Karpas-422 (cell line): ENCODE measurements around the gene INSYN1. TPM values are rescaled to one million over a fixed set of nuclear protein-coding genes. Genes with fewer than 3 reads are reported as not detected.
A peak's percentile ranks its signal among the peaks of the same experiment; 100 is the strongest.

Source experiments
- DNase-seq: peaks from one replicate; pipeline ENCODE4 v3.0.0-alpha.2; 2015
- H2AFZ ChIP-seq: fragments of 200-600 bp; sonication (generic); 2 replicates; pipeline ENCODE4 v1.6.1; 2014; ENCODE audit warnings: antibody characterized with exemption, low read length, mixed read lengths
- H3K27ac ChIP-seq: fragments of 200-600 bp; sonication (generic); 2 replicates; pipeline ENCODE4 v1.5.1; 2014; ENCODE audit warnings: mild to moderate bottlenecking, low read length, moderate library complexity
- H3K27me3 ChIP-seq: fragments of 200-600 bp; sonication (generic); 2 replicates; pipeline ENCODE4 v1.6.1; 2014; ENCODE audit warnings: low read length, mixed read lengths
- H3K36me3 ChIP-seq: fragments of 200-600 bp; sonication (generic); 2 replicates; pipeline ENCODE4 v1.6.1; 2014; ENCODE audit warnings: low read length, mixed read lengths; ENCODE audit not compliant: insufficient read depth
- H3K4me1 ChIP-seq: fragments of 200-600 bp; sonication (generic); 2 replicates; pipeline ENCODE4 v1.6.1; 2014; ENCODE audit warnings: mild to moderate bottlenecking, low read length, mixed read lengths
- H3K4me2 ChIP-seq: fragments of 200-600 bp; sonication (generic); 2 replicates; pipeline ENCODE4 v1.6.1; 2014; ENCODE audit warnings: low read length, low read depth, mild to moderate bottlenecking; ENCODE audit not compliant: poor library complexity, severe bottlenecking
- H3K4me3 ChIP-seq: fragments of 200-600 bp; sonication (generic); 2 replicates; pipeline ENCODE4 v1.5.1; 2014; ENCODE audit warnings: mild to moderate bottlenecking, antibody characterized with exemption, low read length, mixed read lengths
- H3K79me2 ChIP-seq: fragments of 200-600 bp; sonication (generic); 2 replicates; pipeline ENCODE4 v1.6.1; 2014; ENCODE audit warnings: mild to moderate bottlenecking, low read length, mixed read lengths
- H3K9ac ChIP-seq: fragments of 200-600 bp; sonication (generic); 2 replicates; pipeline ENCODE4 v1.6.0; 2014; ENCODE audit warnings: low read length
- H3K9me2 ChIP-seq: fragments of 200-600 bp; sonication (generic), shearing (Covaris generic); replicated peaks from 2 replicates; pipeline ENCODE4 v1.6.0; 2014; ENCODE audit warnings: mild to moderate bottlenecking, low read length, moderate library complexity; ENCODE audit not compliant: insufficient read depth
- H3K9me3 ChIP-seq: fragments of 300-700, 200-600 bp; sonication (generic); 2 replicates; pipeline ENCODE4 v1.6.1; 2014; ENCODE audit warnings: low read length, mixed read lengths
- H4K20me1 ChIP-seq: fragments of 200-600 bp; sonication (generic); 2 replicates; pipeline ENCODE4 v1.6.1; 2014; ENCODE audit warnings: mild to moderate bottlenecking, antibody characterized with exemption, low read length, low read depth; ENCODE audit not compliant: insufficient read depth
- total RNA-seq: library from RNA; depleted of rRNA; stranded (reverse); fragments of >200 nt; shearing (Covaris generic); gene quantifications from 2 replicates; pipeline ENCODE4 v1.2.3, GENCODE V29; 2014; ENCODE audit warnings: low replicate concordance

The INSYN1 gene
- total RNA-seq, 1 experiment from 2014 or later = not detected

DNA sequence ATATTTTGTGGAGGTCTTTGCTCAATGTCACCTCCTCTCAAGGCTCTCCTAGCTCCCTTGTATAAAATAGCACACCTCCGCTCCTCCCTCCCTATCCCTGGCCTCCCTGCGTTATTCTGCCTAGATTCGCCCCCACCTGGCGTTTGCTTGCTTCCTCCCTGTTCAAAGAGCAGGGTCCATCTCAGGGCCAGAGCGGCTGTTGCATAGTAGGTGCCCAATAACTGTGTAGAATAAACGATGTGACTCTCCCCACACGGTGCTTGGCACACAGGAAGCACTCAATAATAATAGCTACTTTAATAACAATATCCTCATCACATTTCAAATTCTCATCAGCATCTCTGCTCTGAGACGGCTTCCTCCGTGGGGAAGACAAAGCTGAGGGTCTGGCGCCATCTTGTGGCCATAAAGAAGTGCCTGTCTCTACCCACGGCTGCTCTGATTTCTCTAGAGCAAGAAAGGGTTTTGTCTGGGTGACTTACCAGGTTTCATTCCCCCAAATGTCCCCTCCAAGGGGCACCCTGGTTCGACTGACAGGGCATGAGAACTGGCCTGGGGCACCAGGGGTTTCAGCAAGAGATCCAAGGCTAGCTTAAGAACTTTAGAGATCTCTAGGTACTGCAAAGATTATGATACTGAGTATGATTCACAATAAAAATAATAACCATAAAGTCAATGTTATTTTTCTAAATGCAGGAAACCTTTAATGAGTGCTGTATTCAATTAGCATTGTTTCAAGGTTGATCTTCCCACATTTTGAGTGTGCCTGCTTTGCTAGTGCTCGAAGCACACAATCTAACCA lies 52.9 kb downstream of the INSYN1 start:
- Histone ChIP-seq H3K9me2 (no peaks in the 10 kb centered on the region), H3K79me2 (no peaks in the 10 kb centered on the region), H2AFZ (no peak overlapping the region), H3K36me3 (no peaks in the 10 kb centered on the region), H3K27me3 (no peaks in the 10 kb centered on the region), H3K4me1 (no peaks in the 10 kb centered on the region), H3K4me3 (no peak overlapping the region), H3K27ac (no peak overlapping the region), H3K9me3 (no peaks in the 10 kb centered on the region), H3K9ac (no peak overlapping the region), H3K4me2 (no peak overlapping the region), H4K20me1 (no peaks in the 10 kb centered on the region)
- DNase-seq = peak; percentile 93

DNA sequence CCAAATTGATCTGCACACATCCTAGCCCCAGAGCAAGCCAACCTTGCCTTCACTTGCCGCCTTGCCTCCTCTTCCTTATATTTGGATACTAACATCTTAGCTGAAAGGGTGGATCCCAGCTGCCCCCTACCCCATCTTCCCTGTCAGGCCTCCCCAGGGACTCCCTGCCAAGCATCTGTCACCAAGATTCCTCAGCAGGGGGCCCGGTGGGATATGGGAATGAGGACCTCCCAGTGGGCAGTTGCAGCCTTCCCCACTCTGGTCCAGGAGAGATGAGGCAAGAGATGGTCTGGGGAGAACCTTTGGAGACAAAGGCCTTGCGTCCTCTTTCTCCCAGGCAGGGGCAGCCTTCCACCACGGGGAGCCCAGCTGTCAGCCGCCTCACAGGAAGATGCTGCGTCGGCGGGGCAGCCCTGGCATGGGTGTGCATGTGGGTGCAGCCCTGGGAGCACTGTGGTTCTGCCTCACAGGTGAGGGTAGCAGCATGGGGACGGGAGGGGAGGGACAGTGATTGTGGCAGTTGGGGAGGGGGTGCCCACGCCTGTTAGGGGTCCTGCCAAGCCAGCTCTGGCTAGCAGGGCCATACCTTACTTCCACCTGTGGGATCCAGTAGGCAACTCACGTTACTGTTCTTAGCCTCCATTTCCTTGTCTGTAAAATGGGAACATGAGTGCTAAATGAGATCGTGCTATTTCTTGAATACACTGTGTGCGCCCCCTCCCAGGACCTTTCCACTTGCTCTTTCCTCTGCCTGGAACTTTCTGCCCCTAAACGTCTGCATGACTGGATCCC lies 53.7 kb downstream of the INSYN1 start:
- Histone ChIP-seq H3K4me1 (no peaks in the 10 kb centered on the region), H3K27ac (no peak overlapping the region), H3K4me3 (no peak overlapping the region), H3K9ac (no peak overlapping the region), H3K9me3 (no peaks in the 10 kb centered on the region), H3K36me3 (no peaks in the 10 kb centered on the region), H3K9me2 (no peaks in the 10 kb centered on the region), H3K79me2 (no peaks in the 10 kb centered on the region), H2AFZ (no peak overlapping the region), H3K27me3 (no peaks in the 10 kb centered on the region), H4K20me1 (no peaks in the 10 kb centered on the region), H3K4me2 (no peak overlapping the region)
- DNase-seq = no peak

DNA sequence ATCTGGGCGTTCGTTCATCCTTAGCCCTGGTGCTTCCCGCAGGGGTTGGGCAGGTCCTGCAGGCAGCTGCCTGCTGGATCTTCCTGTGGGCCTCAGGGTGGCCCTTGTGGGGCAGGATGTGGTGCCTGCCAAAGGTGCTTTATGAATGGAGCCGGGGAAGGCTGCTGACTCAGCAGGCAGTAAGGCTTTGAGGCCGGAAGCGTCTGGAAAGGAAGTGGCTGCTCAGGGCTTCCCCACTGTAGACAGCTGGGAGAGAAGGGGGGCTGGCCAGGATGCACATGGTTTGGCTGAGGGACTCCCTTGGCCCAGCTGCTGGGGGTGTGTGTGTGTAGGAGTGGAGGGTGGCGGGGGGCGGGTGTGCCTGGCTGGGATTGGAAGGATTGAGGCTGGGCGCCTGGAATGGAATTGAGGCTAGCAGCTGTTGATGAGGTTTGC lies 56.1 kb downstream of the INSYN1 start:
- Histone ChIP-seq H3K79me2 (no peaks in the 10 kb centered on the region), H3K9me3 (no peaks in the 10 kb centered on the region), H3K4me3 (no peak overlapping the region), H3K9me2 (no peaks in the 10 kb centered on the region), H3K36me3 (no peaks in the 10 kb centered on the region), H3K27ac (no peak overlapping the region), H3K9ac (no peak overlapping the region), H4K20me1 (no peaks in the 10 kb centered on the region), H2AFZ (no peak overlapping the region), H3K27me3 (no peaks in the 10 kb centered on the region), H3K4me1 (no peaks in the 10 kb centered on the region), H3K4me2 (no peak overlapping the region)
- DNase-seq = peak; percentile 43

DNA sequence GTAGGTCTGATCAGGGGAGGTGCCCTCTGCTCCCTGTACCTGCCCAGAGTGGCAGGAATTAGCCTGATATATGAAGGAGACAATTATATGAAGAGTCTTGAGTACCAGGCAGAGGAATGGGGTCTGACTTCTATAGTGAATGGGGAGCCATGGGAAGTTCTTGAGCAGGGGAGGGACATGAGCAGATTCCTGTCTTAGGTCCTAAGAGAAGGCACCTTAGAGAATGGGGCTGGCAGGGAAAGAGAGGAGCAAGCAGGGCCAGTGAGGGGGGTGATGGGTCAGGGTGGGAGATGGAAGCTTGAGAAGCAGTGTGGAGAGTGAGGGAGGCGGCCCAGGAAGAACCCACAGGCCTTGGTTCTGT lies 56.5 kb downstream of the INSYN1 start:
- Histone ChIP-seq H3K4me1 (no peaks in the 10 kb centered on the region), H2AFZ (no peak overlapping the region), H3K79me2 (no peaks in the 10 kb centered on the region), H3K4me2 (no peak overlapping the region), H3K27me3 (no peaks in the 10 kb centered on the region), H3K9ac (no peak overlapping the region), H3K9me2 (no peaks in the 10 kb centered on the region), H3K4me3 (no peak overlapping the region), H3K9me3 (no peaks in the 10 kb centered on the region), H4K20me1 (no peaks in the 10 kb centered on the region), H3K36me3 (no peaks in the 10 kb centered on the region), H3K27ac (no peak overlapping the region)
- DNase-seq = no peak

DNA sequence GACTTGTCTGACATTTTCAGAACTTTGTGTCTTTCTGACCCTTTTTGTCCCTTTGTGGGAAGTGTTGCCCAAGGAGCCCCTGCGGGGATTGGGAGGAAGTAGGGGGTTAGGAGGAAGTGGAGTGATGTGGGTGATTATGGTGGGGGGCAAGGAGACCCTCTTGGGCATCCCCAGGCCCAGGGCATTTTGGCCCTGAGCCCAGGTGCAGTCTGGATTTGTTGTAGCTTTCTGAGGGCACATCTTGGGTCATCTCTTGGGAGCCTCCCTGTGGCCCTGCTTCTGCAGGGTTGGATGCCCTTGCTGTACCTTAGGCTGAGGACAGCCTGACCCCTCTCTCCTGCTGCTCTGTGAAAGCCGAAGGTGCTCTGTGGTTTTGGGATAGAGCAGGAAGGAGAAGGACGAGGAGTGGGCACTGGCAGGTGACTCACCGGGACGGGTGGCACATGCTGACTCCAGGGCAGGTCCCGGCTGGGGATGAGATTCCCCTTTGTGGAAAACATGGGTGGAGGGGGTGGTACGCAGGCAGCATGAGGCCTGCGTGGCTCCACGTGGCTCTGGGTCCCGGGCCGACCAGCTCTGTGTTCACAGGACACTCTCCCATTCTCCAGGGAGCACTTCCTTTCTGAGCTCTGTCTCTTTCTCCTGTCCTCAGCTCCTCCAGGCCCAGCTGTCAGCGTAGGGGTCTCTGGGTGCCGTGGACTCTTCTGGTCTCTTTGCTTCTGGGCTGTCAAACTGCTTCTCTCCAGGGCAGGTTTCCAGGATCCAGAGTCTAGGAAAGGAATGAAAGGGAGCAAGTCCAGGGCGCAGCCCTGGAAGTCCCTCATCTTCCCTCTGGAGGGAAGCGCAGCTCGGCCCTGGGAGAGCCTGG lies 57.1 kb downstream of the INSYN1 start:
- no peak for DNase-seq
- no peaks in the 10 kb centered on the region for H3K36me3 ChIP-seq
- no peak overlapping the region for H3K27ac ChIP-seq
- no peak overlapping the region for H2AFZ ChIP-seq
- H3K4me1 ChIP-seq = no peaks in the 10 kb centered on the region
- H3K79me2 ChIP-seq = no peaks in the 10 kb centered on the region
- no peaks in the 10 kb centered on the region for H3K9me3 ChIP-seq
- no peak overlapping the region for H3K9ac ChIP-seq
- no peaks in the 10 kb centered on the region for H3K9me2 ChIP-seq
- no peak overlapping the region for H3K4me3 ChIP-seq
- H4K20me1 ChIP-seq = no peaks in the 10 kb centered on the region
- no peak overlapping the region for H3K4me2 ChIP-seq
- H3K27me3 ChIP-seq = no peaks in the 10 kb centered on the region

DNA sequence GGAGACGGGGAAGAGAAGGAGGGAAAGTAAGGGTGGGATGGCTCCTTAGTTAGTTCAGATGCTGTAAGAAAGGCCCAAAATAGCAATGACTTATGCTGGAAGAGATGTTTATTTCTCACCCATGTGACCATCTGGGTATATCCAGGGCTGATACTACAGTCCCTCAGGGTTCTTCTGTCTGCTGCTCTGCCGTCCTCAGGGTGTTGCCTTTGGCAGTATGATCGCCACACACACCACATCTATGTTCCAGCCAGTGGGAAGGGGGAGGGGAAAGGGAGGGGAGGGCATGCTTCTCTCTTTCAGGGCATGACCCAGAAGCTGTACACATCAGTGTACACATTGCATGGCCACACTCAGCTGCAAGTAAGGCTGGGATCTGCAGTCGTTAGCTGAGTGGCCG lies 58.7 kb downstream of the INSYN1 start:
- Histone ChIP-seq H3K27ac (no peak overlapping the region), H3K4me1 (no peaks in the 10 kb centered on the region), H3K4me2 (no peak overlapping the region), H3K27me3 (no peaks in the 10 kb centered on the region), H4K20me1 (no peaks in the 10 kb centered on the region), H3K9me2 (no peaks in the 10 kb centered on the region), H3K9me3 (no peaks in the 10 kb centered on the region), H3K79me2 (no peaks in the 10 kb centered on the region), H3K4me3 (no peak overlapping the region), H2AFZ (no peak overlapping the region), H3K36me3 (no peaks in the 10 kb centered on the region), H3K9ac (no peak overlapping the region)
- DNase-seq = no peak

DNA sequence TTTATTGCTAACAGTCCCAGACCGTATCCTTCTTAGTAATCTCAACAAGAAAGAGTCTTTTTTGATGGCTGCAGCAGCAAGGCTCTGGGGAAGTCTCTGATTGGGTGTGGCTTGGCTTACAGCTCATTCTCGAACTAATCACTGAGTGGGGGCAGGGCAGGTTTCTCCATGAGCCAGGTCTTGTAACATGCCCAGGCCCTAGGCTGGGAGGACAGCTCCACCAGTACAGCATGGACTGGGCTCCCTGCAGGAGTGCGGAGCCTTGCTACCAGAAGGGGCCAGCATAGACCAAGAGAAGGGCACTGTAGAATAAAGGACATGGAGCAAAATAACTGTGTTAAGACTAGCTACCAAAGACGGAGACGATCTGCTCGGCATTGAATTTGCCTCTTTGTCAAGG lies 61.8 kb downstream of the INSYN1 start:
- no peak for DNase-seq
- no peaks in the 10 kb centered on the region for H4K20me1 ChIP-seq
- H3K36me3 ChIP-seq = no peaks in the 10 kb centered on the region
- no peaks in the 10 kb centered on the region for H3K4me1 ChIP-seq
- H3K4me2 ChIP-seq = no peak overlapping the region
- H3K4me3 ChIP-seq = no peak overlapping the region
- no peak overlapping the region for H3K27ac ChIP-seq
- no peaks in the 10 kb centered on the region for H3K27me3 ChIP-seq
- no peaks in the 10 kb centered on the region for H3K79me2 ChIP-seq
- no peaks in the 10 kb centered on the region for H3K9me2 ChIP-seq
- H3K9me3 ChIP-seq = no peaks in the 10 kb centered on the region
- no peak overlapping the region for H3K9ac ChIP-seq
- H2AFZ ChIP-seq = no peak overlapping the region

DNA sequence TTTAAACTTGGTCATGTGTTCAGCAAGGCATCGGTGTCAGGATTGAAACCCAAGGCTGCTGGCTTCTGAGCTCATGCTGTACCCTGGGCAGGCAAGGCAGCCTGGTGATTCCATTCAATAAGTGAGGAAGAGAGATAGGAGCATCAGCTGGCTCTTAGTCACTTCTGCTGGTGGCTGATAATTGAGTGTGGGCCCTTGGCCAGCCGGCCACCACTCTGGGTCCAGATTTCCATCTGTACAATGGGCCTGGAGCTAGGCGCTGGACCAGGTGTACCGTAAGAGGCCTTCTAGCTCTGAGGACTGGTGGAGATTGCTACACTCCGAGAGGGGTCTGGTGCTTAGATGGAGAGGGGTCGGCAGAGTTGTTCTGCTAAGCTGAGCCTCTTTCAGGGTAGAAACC lies 64.7 kb downstream of the INSYN1 start:
- Histone ChIP-seq H3K27me3 (no peaks in the 10 kb centered on the region), H3K27ac (no peak overlapping the region), H3K4me2 (no peak overlapping the region), H3K4me1 (no peaks in the 10 kb centered on the region), H4K20me1 (no peaks in the 10 kb centered on the region), H3K9ac (no peak overlapping the region), H2AFZ (no peak overlapping the region), H3K9me3 (no peaks in the 10 kb centered on the region), H3K79me2 (no peaks in the 10 kb centered on the region), H3K36me3 (no peaks in the 10 kb centered on the region), H3K9me2 (no peaks in the 10 kb centered on the region), H3K4me3 (no peak overlapping the region)
- DNase-seq = no peak
